NB4 (cell line): ENCODE data around the gene TAS2R41.

Source experiments
- DNase-seq: peaks from one replicate; pipeline ENCODE4 v3.0.0; 2010; ENCODE audit warnings: low read depth
- H3K4me3 ChIP-seq: one replicate; pipeline ENCODE4 v1.5.1; 2011; ENCODE audit warnings: mild to moderate bottlenecking, low read depth, low read length, moderate library complexity
- MYC ChIP-seq: IDR thresholded peaks from 2 replicates; pipeline ENCODE4 v1.6.1; 2011; ENCODE audit warnings: low read depth, low read length
- POLR2A ChIP-seq: IDR thresholded peaks from 2 replicates; pipeline ENCODE4 v1.6.1; 2011; ENCODE audit warnings: mild to moderate bottlenecking; ENCODE audit not compliant: insufficient read length; ENCODE audit errors: extremely low read depth
- TF ChIP-seq, protein P1 (sequence below): IDR thresholded peaks from one replicate; pipeline ENCODE4 v1.5.1; 2012; ENCODE audit warnings: low read depth, low read length
- TF ChIP-seq, protein P2 (sequence below): IDR thresholded peaks from 2 replicates; pipeline ENCODE4 v1.6.1; 2011; ENCODE audit warnings: low read depth, low read length

Gene TAS2R41

DNA sequence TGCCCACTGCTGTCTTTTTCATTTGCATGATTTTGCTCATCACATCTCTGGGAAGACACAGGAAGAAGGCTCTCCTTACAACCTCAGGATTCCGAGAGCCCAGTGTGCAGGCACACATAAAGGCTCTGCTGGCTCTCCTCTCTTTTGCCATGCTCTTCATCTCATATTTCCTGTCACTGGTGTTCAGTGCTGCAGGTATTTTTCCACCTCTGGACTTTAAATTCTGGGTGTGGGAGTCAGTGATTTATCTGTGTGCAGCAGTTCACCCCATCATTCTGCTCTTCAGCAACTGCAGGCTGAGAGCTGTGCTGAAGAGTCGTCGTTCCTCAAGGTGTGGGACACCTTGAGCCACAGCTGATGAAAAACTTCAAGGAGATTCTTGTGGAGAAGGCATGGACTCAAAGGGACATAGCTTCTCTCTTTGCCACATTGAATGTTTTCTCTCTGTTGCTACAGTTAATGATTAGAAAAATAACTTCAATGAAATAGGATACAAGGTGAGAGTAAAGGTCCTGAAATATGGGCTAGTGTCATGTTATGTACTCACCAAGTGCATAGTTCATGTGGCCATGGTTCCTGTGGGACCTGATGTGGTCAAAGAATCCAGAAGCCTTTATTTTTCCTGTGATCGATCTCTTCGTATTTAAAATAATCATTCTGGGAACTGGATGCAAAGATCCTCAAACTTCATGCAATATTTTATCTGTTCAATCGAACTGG, 33.5 kb upstream of the TAS2R41 start:
- no peak overlapping the region for H3K4me3 ChIP-seq
- TF ChIP-seq, protein P1, sequence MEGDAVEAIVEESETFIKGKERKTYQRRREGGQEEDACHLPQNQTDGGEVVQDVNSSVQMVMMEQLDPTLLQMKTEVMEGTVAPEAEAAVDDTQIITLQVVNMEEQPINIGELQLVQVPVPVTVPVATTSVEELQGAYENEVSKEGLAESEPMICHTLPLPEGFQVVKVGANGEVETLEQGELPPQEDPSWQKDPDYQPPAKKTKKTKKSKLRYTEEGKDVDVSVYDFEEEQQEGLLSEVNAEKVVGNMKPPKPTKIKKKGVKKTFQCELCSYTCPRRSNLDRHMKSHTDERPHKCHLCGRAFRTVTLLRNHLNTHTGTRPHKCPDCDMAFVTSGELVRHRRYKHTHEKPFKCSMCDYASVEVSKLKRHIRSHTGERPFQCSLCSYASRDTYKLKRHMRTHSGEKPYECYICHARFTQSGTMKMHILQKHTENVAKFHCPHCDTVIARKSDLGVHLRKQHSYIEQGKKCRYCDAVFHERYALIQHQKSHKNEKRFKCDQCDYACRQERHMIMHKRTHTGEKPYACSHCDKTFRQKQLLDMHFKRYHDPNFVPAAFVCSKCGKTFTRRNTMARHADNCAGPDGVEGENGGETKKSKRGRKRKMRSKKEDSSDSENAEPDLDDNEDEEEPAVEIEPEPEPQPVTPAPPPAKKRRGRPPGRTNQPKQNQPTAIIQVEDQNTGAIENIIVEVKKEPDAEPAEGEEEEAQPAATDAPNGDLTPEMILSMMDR = no peak
- TF ChIP-seq MYC (no peak), POLR2A (no peak)
- TF ChIP-seq, protein P2, sequence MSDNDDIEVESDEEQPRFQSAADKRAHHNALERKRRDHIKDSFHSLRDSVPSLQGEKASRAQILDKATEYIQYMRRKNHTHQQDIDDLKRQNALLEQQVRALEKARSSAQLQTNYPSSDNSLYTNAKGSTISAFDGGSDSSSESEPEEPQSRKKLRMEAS = no peak
- DNase-seq = no peak

DNA sequence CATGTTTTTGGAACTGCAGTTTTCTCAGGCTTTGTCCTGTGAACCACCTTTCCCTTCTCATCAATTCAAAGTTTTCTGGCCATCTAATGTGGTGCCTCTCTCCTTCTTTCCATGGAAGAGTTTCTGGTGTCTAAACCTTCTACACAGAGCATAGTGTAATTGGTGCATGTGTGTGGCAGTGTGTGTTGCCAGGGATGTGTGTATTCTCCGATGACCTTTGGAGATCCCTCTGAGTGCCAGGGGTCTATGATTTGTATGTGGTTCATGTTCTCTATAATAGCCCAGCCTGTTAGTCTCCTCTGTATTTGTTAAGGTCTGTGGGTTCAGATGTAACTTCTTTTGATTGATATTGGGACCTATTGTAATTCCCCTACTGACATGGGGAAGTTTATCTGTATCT, 32.9 kb upstream of the TAS2R41 start:
- no peak for DNase-seq
- TF ChIP-seq, protein P2 = no peak
- no peak for TF ChIP-seq MYC
- TF ChIP-seq, protein P1 = no peak
- TF ChIP-seq POLR2A = no peak
- H3K4me3 ChIP-seq = no peak overlapping the region

DNA sequence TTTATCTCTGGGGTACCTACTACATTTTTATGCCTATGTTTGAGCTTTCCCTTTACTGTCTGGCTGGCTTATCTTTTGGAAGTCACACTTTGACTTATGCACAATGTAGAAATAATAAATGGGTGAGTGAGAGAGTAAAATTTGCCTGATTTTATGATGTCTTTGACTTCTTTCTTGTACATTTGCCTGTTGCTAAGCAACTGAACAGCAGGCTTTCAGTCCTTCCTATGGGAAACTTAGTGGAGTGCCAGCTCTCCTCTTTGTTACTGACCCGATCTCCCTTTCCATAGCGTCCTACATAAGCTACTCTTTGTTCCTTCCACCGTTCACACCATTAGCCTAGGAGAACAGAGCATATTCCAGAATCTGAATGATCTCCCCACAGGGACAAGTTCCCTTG, 30.2 kb upstream of the TAS2R41 start:
- no peak for DNase-seq
- no peak overlapping the region for H3K4me3 ChIP-seq
- TF ChIP-seq, protein P1 = no peak
- no peak for TF ChIP-seq POLR2A
- TF ChIP-seq MYC = no peak
- TF ChIP-seq, protein P2 = no peak

DNA sequence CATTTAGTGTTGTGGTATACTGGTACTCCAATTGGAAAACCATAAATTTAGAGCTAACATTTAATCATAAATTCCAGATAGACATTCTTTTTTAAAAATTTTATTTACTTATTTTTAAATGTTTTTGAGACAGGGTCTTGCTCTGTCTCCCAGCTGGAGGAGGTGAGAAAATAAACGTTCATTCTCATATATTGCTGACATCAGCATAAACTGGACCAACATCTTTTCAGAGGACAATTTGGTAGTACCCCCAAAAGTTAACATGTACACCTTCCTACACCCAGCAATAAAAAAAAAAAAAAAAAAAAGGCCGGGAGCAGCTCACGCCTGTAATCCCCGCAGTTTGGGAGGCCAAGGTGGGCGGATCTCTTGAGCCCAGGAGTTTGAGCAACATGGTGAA, 29.2 kb upstream of the TAS2R41 start:
- no peak for DNase-seq
- no peak overlapping the region for H3K4me3 ChIP-seq
- no peak for TF ChIP-seq POLR2A

DNA sequence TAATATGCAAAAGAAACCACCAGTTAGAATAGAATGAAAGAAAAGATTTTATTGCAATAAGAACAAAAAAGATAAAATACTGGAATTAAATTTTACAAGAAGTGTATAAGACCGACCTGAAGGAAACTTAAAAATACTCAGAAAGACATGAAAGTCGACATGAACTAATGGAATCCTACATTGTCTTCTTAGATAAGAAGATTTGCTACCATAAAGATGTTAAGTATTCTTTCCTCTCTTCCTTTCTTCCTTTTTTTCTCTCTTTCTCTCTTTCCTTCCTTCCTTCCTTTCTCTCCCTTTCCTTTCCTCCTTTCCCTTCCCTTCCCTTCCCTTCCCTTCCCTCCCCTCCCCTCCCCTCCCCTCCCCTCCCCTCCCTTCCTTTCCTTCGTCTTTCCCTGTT, 27.9 kb upstream of the TAS2R41 start:
- no peak for TF ChIP-seq MYC
- TF ChIP-seq, protein P1 = no peak
- TF ChIP-seq, protein P2 = no peak
- no peak for TF ChIP-seq POLR2A
- DNase-seq = no peak

DNA sequence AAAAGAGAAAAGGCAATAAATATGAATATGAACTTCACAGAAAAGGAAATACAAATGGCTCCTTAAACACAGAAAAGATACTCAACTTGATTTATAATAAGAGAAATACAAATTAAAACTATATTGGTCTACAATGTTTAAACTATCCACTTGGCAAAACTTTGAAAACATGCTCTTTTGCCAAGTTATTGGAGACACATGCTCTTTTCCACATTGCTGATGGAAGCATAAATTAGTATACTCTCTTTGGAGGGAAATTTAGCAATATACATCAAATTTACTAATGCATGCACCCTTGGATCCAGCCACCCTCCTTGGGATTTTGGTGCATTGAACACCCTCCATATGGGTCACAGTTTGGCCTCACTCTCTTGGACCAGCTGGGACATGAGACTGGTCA, 26.6 kb upstream of the TAS2R41 start:
- DNase-seq = no peak
- TF ChIP-seq, protein P2 = no peak
- TF ChIP-seq, protein P1 = no peak
- no peak for TF ChIP-seq POLR2A
- no peak for TF ChIP-seq MYC
- no peak overlapping the region for H3K4me3 ChIP-seq

More for the DNA sequence above, 27.9 kb upstream of the TAS2R41 start:
- no peak overlapping the region for H3K4me3 ChIP-seq
